CD4-positive, alpha-beta T cell treated with Interleukin-21 for 1 hour (primary cell): ENCODE results near the gene SUGCT.

ENCODE experiments used
- DNase-seq: peaks from one replicate; pipeline ENCODE4 v3.0.0-alpha.2; 2020

The SUGCT gene

GRCh38 chr7:40800771-40801170 is 666.0 kb downstream of the SUGCT start:
- no peak for DNase-seq

- DNase-seq: no peak
Measured at GRCh38 chr7:40802497-40802896, 667.7 kb downstream of the SUGCT start.

GRCh38 chr7:40804477-40805215 is 669.8 kb downstream of the SUGCT start:
- DNase-seq: no peak

DNA sequence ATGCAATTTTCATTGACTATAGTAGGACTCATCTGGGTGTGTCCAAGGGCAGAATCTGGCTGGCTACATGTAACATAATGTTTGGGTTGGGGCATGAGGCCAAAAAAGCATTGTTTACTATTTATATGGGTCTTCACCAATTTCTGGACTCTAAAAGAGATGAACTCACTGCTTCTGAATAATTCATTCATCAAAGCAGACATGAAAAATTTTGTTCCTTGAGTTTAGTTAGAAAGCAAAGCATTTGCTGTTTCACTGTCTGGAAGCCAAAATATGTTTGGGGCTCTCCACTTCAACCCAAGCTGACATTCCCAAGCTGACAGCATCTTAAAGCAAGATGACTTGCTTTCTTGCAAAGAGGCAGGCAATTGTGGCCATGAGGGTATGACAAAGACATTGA is 670.6 kb downstream of the SUGCT start:
- DNase-seq: no peak

GRCh38 chr7:40808378-40808942 is 673.7 kb downstream of the SUGCT start:
- no peak for DNase-seq

GRCh38 chr7:40810274-40810673 is 675.5 kb downstream of the SUGCT start:
- DNase-seq: no peak

DNA sequence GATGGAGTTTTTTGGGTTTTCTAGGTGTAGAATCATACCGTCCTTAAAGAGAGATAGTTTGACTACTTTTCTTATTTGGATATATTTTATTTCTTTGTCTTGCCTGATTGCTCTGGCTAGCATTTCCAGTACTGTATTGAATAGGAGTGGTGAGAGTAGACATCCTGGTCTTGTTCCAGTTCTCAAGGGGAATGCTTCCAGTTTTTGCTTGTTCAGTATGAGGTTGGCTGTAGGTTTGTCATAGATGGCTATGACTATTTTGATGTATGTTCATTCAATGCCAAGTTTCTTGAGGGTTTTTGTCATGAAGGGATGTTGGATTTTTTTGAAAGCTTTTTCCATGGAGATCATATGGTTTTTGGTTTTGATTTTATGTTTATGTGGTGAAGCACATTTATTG is 676.9 kb downstream of the SUGCT start:
- DNase-seq: no peak

- DNase-seq: no peak
Measured at GRCh38 chr7:40815022-40815421, 680.2 kb downstream of the SUGCT start.

- DNase-seq: no peak
Measured at GRCh38 chr7:40815512-40815911, 680.7 kb downstream of the SUGCT start.

- DNase-seq: no peak
Measured at GRCh38 chr7:40822861-40823260, 688.1 kb downstream of the SUGCT start.

DNA sequence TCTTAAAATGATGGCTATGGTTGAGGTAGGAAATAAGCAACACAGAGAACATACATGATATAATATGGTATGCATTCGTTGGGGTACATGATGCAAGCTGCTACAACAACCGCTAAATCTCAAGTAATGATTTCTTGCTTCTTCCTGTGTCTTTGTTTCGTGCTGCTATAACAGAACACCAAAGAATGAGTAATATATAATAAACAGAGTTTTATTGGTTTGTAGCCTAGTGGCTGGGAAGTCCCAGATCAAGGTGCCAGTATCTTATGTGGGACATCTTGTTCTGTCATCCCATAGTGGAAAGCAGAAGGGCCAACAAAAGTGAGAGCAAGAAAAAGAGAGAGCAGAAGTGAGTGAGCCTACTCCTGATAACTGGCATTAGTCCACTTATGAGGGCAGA is 689.7 kb downstream of the SUGCT start:
- DNase-seq: no peak

DNA sequence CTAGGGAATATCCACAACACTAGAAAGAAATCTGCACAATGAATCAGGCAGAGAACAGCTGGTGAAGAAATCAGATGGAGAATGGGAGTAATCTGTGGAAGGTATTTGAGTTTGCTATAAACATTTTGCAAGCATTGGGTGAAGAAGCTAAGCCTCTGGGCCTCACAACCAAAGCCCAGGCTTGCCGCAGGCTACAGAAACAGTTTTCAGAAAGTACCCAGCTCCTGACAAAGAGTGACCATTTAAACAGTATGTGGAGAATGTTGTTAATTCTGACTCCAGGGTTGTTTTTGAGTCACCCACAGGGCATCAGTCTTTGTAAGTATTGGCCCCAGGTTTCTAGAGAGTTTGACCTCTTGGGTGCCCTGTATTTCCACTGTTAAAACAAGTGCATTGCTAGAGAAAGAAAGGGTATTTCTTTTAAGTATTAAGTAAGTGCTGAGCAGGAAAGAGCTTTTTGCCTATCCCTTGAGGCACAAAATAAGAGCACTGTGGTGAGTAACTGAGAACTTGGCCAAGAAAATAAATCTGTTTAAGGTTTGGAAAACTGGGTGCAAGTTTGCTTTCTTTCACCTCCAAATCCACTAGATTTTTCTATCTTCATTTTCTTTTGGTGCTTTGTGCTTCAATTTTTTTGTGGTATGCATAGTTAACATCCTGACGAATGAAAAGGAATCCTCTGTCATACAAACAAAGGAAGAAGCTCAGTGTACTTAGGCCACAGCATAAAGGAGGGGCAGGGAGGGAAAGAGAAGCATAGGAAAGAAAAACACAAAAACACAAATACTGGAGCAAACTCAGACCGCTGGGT is 691.8 kb downstream of the SUGCT start:
- no peak for DNase-seq

GRCh38 chr7:40827222-40828085 is 692.6 kb downstream of the SUGCT start:
- no peak for DNase-seq

DNA sequence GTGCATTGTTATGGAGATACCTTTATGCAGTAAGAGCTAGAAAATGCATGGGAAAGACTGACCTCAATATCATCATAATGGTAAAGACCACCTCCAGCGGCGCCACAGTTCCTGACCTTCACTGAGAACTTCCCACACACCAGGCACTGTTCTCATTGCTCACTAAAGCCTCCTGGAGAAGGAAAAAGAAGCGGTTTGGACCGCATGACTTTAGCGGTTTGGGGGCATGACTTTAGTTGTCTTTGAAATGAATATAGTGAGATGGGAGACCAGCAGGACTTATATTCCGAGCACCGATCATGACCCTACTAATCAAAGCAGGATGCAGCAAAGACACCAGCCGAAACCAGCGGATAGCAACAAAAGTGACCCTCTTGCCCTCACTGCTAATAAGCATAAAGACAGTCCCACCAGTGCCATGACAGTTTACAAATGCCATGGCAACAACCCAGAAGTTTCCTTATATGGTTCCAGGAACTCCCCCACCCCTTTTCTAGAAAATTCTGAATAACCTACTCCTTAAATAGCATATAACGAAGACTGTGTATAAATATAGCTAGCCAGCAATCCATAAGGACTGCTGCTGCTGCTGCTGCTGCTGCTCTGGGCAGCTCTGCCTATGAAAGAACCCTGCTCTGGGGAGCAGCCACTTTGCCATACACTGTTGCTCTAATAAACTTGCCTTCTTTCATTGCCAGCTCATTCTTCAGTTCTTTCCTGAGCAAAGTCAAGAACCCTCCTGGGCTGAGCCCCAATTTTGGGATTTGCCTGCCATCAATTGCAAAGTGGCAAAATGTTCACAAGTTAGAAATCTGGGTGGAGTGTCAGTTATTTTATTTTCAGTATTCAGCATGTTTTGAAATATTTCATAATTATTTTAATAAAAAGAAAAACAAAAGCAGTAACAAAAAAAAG is 694.1 kb downstream of the SUGCT start:
- DNase-seq: no peak

DNA sequence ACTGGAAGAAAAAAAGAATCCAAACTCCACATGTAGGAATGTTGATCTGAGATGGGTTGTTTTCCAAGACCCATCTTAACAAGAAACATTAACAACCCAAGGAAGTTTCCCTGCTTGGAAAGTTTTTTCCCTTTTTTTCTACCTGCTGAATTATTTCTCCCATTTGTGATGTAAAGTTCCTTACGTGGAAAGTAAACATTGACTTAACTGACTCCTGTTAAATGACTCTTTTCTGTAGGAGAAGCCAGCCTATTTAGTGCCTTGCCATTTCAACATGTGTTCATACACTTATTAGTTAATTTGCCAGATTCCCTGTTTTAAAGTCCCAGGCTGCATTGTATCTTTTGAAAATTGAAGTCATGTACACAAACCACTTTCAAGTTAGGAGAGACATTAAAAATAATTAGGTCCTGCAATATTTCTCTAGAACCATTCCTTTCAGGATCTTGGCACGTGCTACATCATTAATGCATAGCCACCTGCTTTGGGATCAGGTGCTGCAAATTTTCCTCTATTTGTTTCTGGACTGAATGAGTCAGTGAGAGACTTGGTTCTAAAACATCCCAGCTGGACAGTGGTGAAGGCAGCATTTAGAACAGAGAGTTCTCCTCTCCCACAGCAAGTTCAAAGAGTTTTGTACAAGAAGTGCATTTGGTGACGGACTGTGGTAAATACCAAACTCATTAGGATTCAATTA is 698.5 kb downstream of the SUGCT start:
- DNase-seq: no peak

DNA sequence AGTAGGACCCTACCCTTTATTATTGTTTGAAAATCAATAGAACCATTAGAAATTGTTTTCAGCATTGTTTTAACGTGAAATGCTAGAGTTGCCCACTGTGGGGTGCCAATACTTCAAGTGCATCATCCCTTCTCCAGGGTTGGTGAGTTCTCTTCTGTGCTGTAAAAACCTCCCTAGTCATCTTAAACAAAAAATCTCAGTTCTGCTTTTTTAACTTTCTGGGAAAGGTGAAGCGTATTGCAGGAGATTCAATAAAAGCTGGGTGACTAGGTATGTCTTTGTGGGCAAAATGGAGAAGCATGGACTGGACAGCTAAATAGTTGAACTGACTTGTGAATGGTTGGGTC is 699.1 kb downstream of the SUGCT start:
- DNase-seq: no peak

DNA sequence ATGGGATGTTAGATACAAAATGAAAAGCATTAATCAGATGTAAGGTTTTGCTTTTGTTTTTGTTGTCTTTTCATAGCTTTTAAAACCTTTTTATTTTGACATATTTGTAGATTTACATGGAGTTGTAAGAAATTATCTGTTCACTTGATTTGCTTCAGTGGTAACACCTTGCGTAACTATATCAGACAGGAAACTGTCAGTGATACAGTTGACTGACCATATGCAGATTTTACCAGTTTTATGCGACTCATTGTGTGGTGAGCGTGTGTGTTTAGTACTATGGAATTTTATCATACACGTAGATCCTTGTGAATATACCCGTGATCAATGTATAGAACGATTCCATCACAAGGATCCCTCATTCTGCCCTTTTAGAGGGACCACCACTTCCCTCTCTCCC is 701.4 kb downstream of the SUGCT start:
- DNase-seq: no peak

DNA sequence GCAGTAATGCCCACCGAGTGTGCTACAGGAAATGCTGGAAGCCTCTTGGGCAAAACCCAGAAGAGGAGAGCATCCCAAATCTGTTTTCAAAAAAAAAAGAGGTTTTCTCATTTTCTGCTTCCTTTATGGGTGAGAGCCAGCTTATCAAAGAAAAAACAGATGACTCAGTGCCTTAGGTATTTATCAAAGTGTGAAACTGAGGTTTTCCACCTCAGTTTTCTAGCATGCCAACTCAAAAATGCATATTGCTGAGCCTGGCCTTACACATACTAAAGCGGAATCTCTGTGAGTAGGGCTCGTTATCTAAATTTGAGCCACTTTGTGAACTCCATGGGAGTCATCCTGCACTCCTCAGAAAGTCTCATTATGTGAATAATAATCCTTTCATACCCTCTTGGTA is 705.1 kb downstream of the SUGCT start:
- no peak for DNase-seq

GRCh38 chr7:40840990-40841389 is 706.2 kb downstream of the SUGCT start:
- DNase-seq: no peak

DNA sequence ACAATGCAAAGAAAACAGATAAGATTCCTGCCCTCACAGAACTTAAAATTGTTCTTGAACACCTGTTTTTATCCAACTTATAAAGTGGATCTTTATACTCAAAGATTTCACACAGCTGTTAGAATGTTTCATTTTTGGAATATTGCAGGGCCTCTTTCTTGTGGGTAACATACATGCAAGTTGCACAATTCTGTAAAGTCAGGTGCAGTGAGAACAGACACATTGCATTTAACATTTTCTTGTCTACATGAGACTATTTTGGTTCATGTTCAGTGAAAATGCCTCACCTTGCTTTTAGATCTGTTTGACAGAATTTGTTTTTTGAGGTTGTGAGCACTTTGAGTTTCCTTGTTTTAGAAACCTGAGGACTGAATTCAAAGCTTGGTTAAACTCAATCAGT is 707.8 kb downstream of the SUGCT start:
- no peak for DNase-seq

DNA sequence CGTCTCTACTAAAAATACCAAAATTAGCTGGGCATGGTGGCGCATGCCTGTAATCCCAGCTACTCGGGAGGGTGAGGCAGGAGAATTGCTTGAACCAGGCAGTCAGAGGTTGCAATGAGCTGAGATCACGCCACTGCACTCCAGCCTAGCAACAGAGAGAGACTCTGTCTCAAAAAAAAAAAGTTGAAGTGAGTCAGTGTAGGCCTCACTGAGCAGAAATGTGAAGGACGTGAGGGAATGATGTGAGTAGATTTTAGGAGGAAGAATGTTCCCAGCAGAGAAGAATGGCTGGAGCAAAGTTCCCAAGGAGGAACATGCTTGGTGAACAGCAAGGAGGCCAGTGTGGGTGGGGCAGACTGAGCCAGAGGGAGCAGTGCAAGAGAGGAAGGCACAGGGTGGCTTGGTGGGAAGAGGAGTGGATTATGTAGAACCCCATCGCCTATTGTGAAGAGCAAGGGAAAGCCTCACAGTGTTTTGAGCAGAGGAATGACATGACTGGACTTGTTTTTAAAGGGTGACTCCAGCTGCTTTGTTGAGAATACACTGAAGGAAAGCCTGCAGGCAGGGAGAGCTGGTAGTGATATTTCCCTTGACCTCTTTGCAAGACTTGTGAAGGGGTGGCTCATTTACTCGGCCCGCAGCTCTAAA is 708.7 kb downstream of the SUGCT start:
- no peak for DNase-seq
